Calu3 (cell line): Measurements from ENCODE around the gene CD44. TPM values are rescaled to one million over a fixed set of nuclear protein-coding genes. Genes with fewer than 3 reads are reported as not detected.

Experiments used
- BruUV-seq: library from RNA; stranded (reverse); fragments of 400-500 nt; replicated peaks from 2 replicates; lab custom pipeline; 2021; lab: Mats Ljungman, UMichigan
- CTCF ChIA-PET: fragments of 300-600 bp; sonication (Branson Sonifier 250); formaldehyde crosslinking; loops from one replicate; lab custom pipeline; 2022; ENCODE audit warnings: antibody characterized with exemption; lab: Charles Lee
- DNase-seq: peaks from one replicate; pipeline ENCODE4 v3.0.0; 2022
- H3K27ac Mint-ChIP-seq: one replicate; pipeline ENCODE4 v1.8.0; 2022; ENCODE audit warnings: mixed read lengths; ENCODE audit not compliant: unreplicated experiment
- H3K27me3 Mint-ChIP-seq: one replicate; pipeline ENCODE4 v1.8.0; 2022; ENCODE audit warnings: mixed read lengths; ENCODE audit not compliant: unreplicated experiment
- H3K36me3 Mint-ChIP-seq: one replicate; pipeline ENCODE4 v1.8.0; 2022; ENCODE audit warnings: mild to moderate bottlenecking, moderate library complexity, mixed read lengths; ENCODE audit not compliant: insufficient read depth, unreplicated experiment
- H3K4me1 Mint-ChIP-seq: one replicate; pipeline ENCODE4 v1.8.0; 2022; ENCODE audit warnings: mild to moderate bottlenecking, low read depth, mixed read lengths; ENCODE audit not compliant: unreplicated experiment
- H3K4me3 Mint-ChIP-seq: one replicate; pipeline ENCODE4 v1.8.0; 2022; ENCODE audit warnings: mild to moderate bottlenecking, low read depth, moderate library complexity, mixed read lengths; ENCODE audit not compliant: unreplicated experiment
- H3K9me3 Mint-ChIP-seq: one replicate; pipeline ENCODE4 v1.8.0; 2022; ENCODE audit warnings: low read depth, mixed read lengths; ENCODE audit not compliant: unreplicated experiment
- intact Hi-C: fragments of 100-400 bp; cut with micrococcal nuclease; formaldehyde crosslinking; loops from one replicate; pipeline ENCODE4 v1.10.0; 2022; ENCODE audit not compliant: unreplicated experiment
- total RNA-seq: library from RNA; stranded (reverse); gene quantifications from 2 replicates; pipeline ENCODE4 v1.2.3, GENCODE V29; 2022
- TF ChIP-seq, protein P1 (sequence below): fragments of 200-600 bp; IDR thresholded peaks from one replicate; pipeline ENCODE4 v1.8.0; 2022; ENCODE audit warnings: antibody characterized with exemption; ENCODE audit not compliant: unreplicated experiment

CD44 gene
- total RNA-seq, 1 experiment from 2014 or later: 1,189 TPM

DNA sequence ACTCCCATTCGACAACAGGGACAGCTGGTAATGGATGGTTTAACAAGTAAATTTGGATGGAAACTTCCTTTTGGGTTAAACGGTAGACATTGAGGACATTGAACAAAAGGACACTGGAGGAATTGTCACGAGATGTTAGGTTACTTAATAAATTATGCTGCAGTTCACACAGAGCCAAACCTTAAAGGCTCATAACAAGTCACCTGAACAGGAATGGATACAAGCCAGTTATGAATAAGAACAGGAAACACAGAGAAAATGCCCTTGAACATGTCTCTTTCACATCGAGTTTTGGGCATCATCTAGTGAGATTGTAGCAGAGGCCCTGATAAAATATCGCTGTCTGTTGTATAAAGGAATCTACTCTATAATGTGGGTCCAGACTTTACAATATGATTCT is 65.6 kb downstream of the CD44 start:
- CTCF ChIA-PET: no interaction called here
- Mint-ChIP-seq H3K27me3 (no peaks in the 10 kb centered on the region), H3K4me1 (no peaks in the 10 kb centered on the region), H3K27ac (peak overlapping the region; percentile 70), H3K36me3 (peaks cover 92% of the 10 kb centered on the region), H3K9me3 (no peaks in the 10 kb centered on the region), H3K4me3 (no peak overlapping the region)
- intact Hi-C loops: no loop called here
- TF ChIP-seq, protein P1, sequence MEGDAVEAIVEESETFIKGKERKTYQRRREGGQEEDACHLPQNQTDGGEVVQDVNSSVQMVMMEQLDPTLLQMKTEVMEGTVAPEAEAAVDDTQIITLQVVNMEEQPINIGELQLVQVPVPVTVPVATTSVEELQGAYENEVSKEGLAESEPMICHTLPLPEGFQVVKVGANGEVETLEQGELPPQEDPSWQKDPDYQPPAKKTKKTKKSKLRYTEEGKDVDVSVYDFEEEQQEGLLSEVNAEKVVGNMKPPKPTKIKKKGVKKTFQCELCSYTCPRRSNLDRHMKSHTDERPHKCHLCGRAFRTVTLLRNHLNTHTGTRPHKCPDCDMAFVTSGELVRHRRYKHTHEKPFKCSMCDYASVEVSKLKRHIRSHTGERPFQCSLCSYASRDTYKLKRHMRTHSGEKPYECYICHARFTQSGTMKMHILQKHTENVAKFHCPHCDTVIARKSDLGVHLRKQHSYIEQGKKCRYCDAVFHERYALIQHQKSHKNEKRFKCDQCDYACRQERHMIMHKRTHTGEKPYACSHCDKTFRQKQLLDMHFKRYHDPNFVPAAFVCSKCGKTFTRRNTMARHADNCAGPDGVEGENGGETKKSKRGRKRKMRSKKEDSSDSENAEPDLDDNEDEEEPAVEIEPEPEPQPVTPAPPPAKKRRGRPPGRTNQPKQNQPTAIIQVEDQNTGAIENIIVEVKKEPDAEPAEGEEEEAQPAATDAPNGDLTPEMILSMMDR: no peak
- no TSS peak for BruUV-seq
- no peak for DNase-seq

DNA sequence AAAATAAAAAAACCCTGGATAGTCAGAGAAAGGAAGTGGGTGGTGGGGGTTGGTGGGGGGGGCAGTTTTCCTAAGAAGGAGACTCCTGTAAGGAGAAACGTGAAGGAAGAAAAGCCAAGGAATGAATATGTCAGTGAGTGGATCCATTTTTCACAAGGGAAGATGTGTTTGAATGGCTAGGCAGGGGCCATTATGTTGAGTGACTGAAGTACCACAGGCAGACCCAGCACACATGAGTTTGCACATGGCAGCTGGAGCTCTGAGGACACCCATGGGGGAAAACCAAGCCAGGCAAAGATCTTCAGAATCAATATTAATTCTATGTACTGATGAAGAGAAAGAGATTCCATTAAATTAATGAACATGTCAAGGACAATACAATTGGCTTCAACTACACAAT is 67.6 kb downstream of the CD44 start:
- H3K36me3 Mint-ChIP-seq: peaks cover 91% of the 10 kb centered on the region
- BruUV-seq: no TSS peak

DNA sequence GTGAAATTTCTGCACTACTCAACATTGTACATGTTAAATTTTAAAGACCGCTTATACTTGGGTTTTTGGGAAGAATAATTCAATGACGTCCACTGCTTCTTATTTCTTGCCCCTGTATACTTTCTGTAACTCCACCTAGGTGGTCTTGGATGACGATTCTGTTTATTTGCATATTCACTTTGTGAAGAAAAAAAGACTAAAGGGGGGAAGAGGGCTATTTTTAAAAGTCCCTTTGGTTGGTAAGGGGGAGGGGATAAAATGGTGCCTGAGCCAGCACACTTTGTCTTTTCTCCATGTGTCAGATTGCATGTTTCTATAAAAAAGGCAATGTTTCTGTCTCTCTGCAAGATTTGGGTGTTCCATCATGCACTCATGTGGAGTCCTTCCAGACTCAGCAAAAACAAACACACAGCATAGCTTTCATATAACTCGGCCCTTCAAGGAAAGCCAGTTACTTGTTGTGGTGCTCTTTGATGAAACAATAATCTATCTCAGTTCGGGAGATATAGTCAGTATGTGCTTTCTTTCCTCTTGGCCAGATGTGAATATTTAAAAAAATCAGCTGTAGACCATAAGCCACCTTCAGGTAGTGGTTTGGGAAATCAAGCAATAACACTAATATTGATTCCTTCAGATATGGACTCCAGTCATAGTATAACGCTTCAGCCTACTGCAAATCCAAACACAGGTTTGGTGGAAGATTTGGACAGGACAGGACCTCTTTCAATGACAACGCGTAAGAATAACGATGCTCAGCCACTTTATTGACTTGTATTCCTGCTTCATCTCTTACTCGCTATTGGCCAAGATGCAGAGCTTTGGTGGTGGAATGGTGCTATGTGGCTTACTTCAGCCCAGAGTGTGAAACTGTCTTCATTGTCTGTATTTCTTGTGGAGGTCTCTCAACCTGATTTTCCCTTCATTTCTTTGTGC is 68.8 kb downstream of the CD44 start:
- intact Hi-C loops: no loop called here
- peaks cover 91% of the 10 kb centered on the region for H3K36me3 Mint-ChIP-seq
- H3K4me1 Mint-ChIP-seq: no peaks in the 10 kb centered on the region
- TF ChIP-seq, protein P1: no peak
- no peaks in the 10 kb centered on the region for H3K9me3 Mint-ChIP-seq
- CTCF ChIA-PET: no interaction called here
- no peaks in the 10 kb centered on the region for H3K27me3 Mint-ChIP-seq
- peak overlapping the region; percentile 33 for H3K27ac Mint-ChIP-seq
- no peak overlapping the region for H3K4me3 Mint-ChIP-seq
- no TSS peak for BruUV-seq
- DNase-seq: no peak

More for the DNA sequence above, 67.6 kb downstream of the CD44 start:
- TF ChIP-seq, protein P1: no peak
- intact Hi-C loops: no loop called here
- H3K4me3 Mint-ChIP-seq: no peak overlapping the region
- peak overlapping the region; percentile 13 for H3K27ac Mint-ChIP-seq
- H3K9me3 Mint-ChIP-seq: no peaks in the 10 kb centered on the region
- H3K27me3 Mint-ChIP-seq: no peaks in the 10 kb centered on the region
- no peak for DNase-seq
- H3K4me1 Mint-ChIP-seq: no peaks in the 10 kb centered on the region
- CTCF ChIA-PET: no interaction called here

DNA sequence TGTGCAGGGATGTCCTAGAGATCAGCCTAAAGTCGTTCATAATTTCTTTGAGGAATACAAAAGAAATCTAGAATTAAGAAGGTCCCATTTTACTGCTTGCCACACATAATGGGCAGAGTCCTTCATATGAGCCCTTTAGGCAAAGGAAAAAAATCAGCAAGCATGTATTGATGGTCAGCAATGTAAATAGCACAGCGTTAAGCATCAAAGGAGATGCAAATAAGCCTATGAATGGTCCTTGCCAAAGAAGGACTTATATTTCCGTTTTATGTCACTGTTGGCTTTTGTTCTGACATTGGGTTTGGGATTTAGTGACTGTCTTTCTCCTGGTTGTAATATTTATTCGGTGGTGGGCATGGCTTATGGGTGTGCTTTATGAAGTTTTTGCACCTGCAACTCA is 69.8 kb downstream of the CD44 start:
- BruUV-seq: no TSS peak
- Mint-ChIP-seq H3K4me1 (peaks cover 6% of the 10 kb centered on the region), H3K36me3 (peaks cover 91% of the 10 kb centered on the region)

More for the DNA sequence above, 69.8 kb downstream of the CD44 start:
- Mint-ChIP-seq H3K9me3 (no peaks in the 10 kb centered on the region), H3K27ac (peak overlapping the region; percentile 33), H3K4me3 (no peak overlapping the region), H3K27me3 (no peaks in the 10 kb centered on the region)
- TF ChIP-seq, protein P1: no peak
- intact Hi-C loops: no loop called here
- DNase-seq: no peak
- CTCF ChIA-PET: no interaction called here
